GM10248 (cell line): ENCODE measurements around the gene CAB39.

Source experiments
- CTCF ChIA-PET: fragments of 300-600 bp; sonication (Branson Sonifier 250); formaldehyde crosslinking; extraction: SDS; loops from one replicate; lab custom pipeline; 2021; ENCODE audit warnings: antibody characterized with exemption; lab: Yijun Ruan, JAX
- POLR2A ChIA-PET: fragments of 350-650 bp; sonication (Branson Sonifier 250); formaldehyde crosslinking; extraction: SDS; loops from one replicate; lab custom pipeline; 2020; ENCODE audit warnings: antibody characterized with exemption; lab: Yijun Ruan, JAX
- DNase-seq: peaks from one replicate; pipeline ENCODE4 v3.0.0; 2012; ENCODE audit errors: extremely low spot score
- CTCF ChIP-seq: IDR thresholded peaks from 2 replicates; pipeline ENCODE4 v1.5.1; 2012; ENCODE audit warnings: mild to moderate bottlenecking, low read depth; ENCODE audit errors: extremely low read depth, missing control alignments, control extremely low read depth

Gene CAB39

GRCh38 chr2:230674401-230674800 lies 38.2 kb upstream of the CAB39 start:
- no peak for TF ChIP-seq CTCF
- no peak for DNase-seq
- ChIA-PET POLR2A (no interaction called here), CTCF (interaction anchor here (0.9 to 1.0 kb wide), 3 partner anchors 9 to 64 kb away, joined by 3 to 4 read pairs (median 4); no protein-coding TSS in a partner anchor)

- ChIA-PET POLR2A (no interaction called here), CTCF (interaction anchor here (0.9 to 1.0 kb wide), 3 partner anchors 8 to 64 kb away, joined by 3 to 4 read pairs (median 4); no protein-coding TSS in a partner anchor)
- no peak for DNase-seq
- no peak for TF ChIP-seq CTCF
Measured at GRCh38 chr2:230674966-230675672, 37.5 kb upstream of the CAB39 start.

- POLR2A ChIA-PET = no interaction called here
- TF ChIP-seq CTCF = no peak
- no peak for DNase-seq
- CTCF ChIA-PET = interaction anchor here (0.6 to 1.2 kb wide), 3 partner anchors 62 to 188 kb away, joined by 3 to 4 read pairs (median 4); no protein-coding TSS in a partner anchor
Measured at GRCh38 chr2:230676546-230676945, 36.1 kb upstream of the CAB39 start.

GRCh38 chr2:230677201-230677946 lies 35.3 kb upstream of the CAB39 start:
- ChIA-PET POLR2A (no interaction called here), CTCF (interaction anchor here (1.2 to 6.7 kb wide), 4 partner anchors 8 to 121 kb away, joined by 3 to 36 read pairs (median 4); no protein-coding TSS in a partner anchor)
- TF ChIP-seq CTCF = no peak
- peak; percentile 3 for DNase-seq

GRCh38 chr2:230678018-230678417 lies 34.6 kb upstream of the CAB39 start:
- no peak for TF ChIP-seq CTCF
- no peak for DNase-seq
- POLR2A ChIA-PET = no interaction called here
- CTCF ChIA-PET = interaction anchor here (1.0 to 6.7 kb wide), 4 partner anchors 8 to 63 kb away, joined by 3 to 36 read pairs (median 3); no protein-coding TSS in a partner anchor

GRCh38 chr2:230678451-230678850 lies 34.2 kb upstream of the CAB39 start:
- POLR2A ChIA-PET = no interaction called here
- CTCF ChIA-PET = interaction anchor here (0.9 to 6.7 kb wide), 4 partner anchors 8 to 146 kb away, joined by 3 to 36 read pairs (median 3); no protein-coding TSS in a partner anchor
- no peak for DNase-seq
- no peak for TF ChIP-seq CTCF
